ENCODE results near the gene OR4L1. TPM values are rescaled to one million over a fixed set of nuclear protein-coding genes. Genes with fewer than 3 reads are reported as not detected.

OR4L1 gene
- total and polyA plus RNA-seq, 2 of the 4 experiments (the other 2 are of a cell fraction) = not detected

- no CpG with 5 or more reads among the region's 4 CpGs for WGBS, 2 experiments (ENCODE audit: extremely low coverage in 2 of 2, insufficient read length in 1 of 2)
- CTCF ChIA-PET = no interaction called here
- no peak overlapping the region for H2BK15ac ChIP-seq (ENCODE audit: low read depth, low read length)
Measured at GRCh38 chr14:20092050-20092449, 32.2 kb downstream of the OR4L1 start.

More at GRCh38 chr14:20092050-20092449, 32.2 kb downstream of the OR4L1 start:
- no peak for TF ChIP-seq MAZ (IDR thresholded peaks at IDR 0.05; ENCODE audit: borderline replicate concordance, low read depth, low read length)
- no peak for TF ChIP-seq MXI1 (IDR thresholded peaks at IDR 0.05; ENCODE audit: borderline replicate concordance, low read depth, low read length)
- TF ChIP-seq, protein P1, sequence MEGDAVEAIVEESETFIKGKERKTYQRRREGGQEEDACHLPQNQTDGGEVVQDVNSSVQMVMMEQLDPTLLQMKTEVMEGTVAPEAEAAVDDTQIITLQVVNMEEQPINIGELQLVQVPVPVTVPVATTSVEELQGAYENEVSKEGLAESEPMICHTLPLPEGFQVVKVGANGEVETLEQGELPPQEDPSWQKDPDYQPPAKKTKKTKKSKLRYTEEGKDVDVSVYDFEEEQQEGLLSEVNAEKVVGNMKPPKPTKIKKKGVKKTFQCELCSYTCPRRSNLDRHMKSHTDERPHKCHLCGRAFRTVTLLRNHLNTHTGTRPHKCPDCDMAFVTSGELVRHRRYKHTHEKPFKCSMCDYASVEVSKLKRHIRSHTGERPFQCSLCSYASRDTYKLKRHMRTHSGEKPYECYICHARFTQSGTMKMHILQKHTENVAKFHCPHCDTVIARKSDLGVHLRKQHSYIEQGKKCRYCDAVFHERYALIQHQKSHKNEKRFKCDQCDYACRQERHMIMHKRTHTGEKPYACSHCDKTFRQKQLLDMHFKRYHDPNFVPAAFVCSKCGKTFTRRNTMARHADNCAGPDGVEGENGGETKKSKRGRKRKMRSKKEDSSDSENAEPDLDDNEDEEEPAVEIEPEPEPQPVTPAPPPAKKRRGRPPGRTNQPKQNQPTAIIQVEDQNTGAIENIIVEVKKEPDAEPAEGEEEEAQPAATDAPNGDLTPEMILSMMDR (conservative IDR thresholded peaks at IDR 0.05; ENCODE audit: low read depth, low read length) = no peak
- TF ChIP-seq, protein P2, sequence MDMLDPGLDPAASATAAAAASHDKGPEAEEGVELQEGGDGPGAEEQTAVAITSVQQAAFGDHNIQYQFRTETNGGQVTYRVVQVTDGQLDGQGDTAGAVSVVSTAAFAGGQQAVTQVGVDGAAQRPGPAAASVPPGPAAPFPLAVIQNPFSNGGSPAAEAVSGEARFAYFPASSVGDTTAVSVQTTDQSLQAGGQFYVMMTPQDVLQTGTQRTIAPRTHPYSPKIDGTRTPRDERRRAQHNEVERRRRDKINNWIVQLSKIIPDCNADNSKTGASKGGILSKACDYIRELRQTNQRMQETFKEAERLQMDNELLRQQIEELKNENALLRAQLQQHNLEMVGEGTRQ (IDR thresholded peaks at IDR 0.05; ENCODE audit: low read depth, low read length) = no peak
- TF ChIP-seq SMC3 (IDR thresholded peaks at IDR 0.05; ENCODE audit: low read depth, low read length) = no peak
- TF ChIP-seq POLR2A (IDR thresholded peaks at IDR 0.05; ENCODE audit: low read depth, low read length) = no peak
- TF ChIP-seq MAFK (IDR thresholded peaks at IDR 0.05; ENCODE audit: low read depth, low read length) = no peak
- TF ChIP-seq RAD21 (IDR thresholded peaks at IDR 0.05; ENCODE audit: low read length) = no peak
- no peak for TF ChIP-seq CEBPB (IDR thresholded peaks at IDR 0.05; ENCODE audit: low read depth, low read length)
- TF ChIP-seq CHD1 (IDR thresholded peaks at IDR 0.05; ENCODE audit: low read depth, low read length) = no peak
- TF ChIP-seq RFX5 (IDR thresholded peaks at IDR 0.05; ENCODE audit: low read depth, low read length) = no peak
- TF ChIP-seq RCOR1 (IDR thresholded peaks at IDR 0.05; ENCODE audit: insufficient replicate concordance, low read length) = no peak
- no peak for TF ChIP-seq FOS (IDR thresholded peaks at IDR 0.05; ENCODE audit: low read depth, low read length)
- TF ChIP-seq BHLHE40 (IDR thresholded peaks at IDR 0.05; ENCODE audit: low read depth, low read length) = no peak
- no peaks in the 10 kb centered on the region for H3K9me3 ChIP-seq (ENCODE audit: control insufficient read depth, insufficient read depth, low read length)
- H3K9me1 ChIP-seq (ENCODE audit: insufficient read depth, low read length) = no peaks in the 10 kb centered on the region
- no peak overlapping the region for H3K4me3 ChIP-seq (ENCODE audit: insufficient read depth, low read depth, low read length)
- no peak overlapping the region for H2BK120ac ChIP-seq (ENCODE audit: low read depth, low read length)
- no peaks in the 10 kb centered on the region for H3K79me1 ChIP-seq (ENCODE audit: low read depth in 1 of 2, low read length in 2 of 2)
- no peaks in the 10 kb centered on the region for H3K4me1 ChIP-seq (ENCODE audit: control insufficient read depth, insufficient read depth, low read length)
- ATAC-seq (ENCODE audit: low read depth) (no peak), DNase-seq (no peak)
- in situ Hi-C loops (cut with MboI; ENCODE audit: low sequenced_read_pairs) (no loop called here), dilution Hi-C loops (cut with HindIII; ENCODE audit: low sequenced_read_pairs, unreplicated experiment) (no loop called here), intact Hi-C loops (cut with micrococcal nuclease) (no loop called here)
- BruUV-seq (replicated peaks) = no TSS peak
- no peak overlapping the region for H3K27ac ChIP-seq (ENCODE audit: insufficient read depth, low read length)
- no peaks in the 10 kb centered on the region for H3K27me3 ChIP-seq (ENCODE audit: control insufficient read depth, insufficient read depth, low read length)
- H3K14ac ChIP-seq (replicated peaks; ENCODE audit: low read depth, low read length) = no peak overlapping the region
- H2AK5ac ChIP-seq (ENCODE audit: low read depth, low read length) = no peak overlapping the region
- no peak overlapping the region for H2AFZ ChIP-seq (replicated peaks; ENCODE audit: low read length, poor library complexity)
- H4K20me1 ChIP-seq (ENCODE audit: insufficient read depth, low read length) = no peaks in the 10 kb centered on the region
- no peak overlapping the region for H2AK9ac ChIP-seq (replicated peaks; ENCODE audit: low read depth, low read length, poor library complexity)
- no peaks in the 10 kb centered on the region for H3K36me3 ChIP-seq (ENCODE audit: control insufficient read depth, insufficient read depth, low read length)
- H3K9ac ChIP-seq (ENCODE audit: low read depth, low read length) = no peak overlapping the region
- no peak overlapping the region for H2BK20ac ChIP-seq (ENCODE audit: low read depth, low read length)
- H3K4me2 ChIP-seq (ENCODE audit: low read depth, low read length) = no peak overlapping the region
- H2BK5ac ChIP-seq (ENCODE audit: low read depth, low read length, poor library complexity, severe bottlenecking) = no peak overlapping the region
- no peak overlapping the region for H3K4ac ChIP-seq (ENCODE audit: low read depth, low read length)
- H3K18ac ChIP-seq (ENCODE audit: low read depth, low read length) = no peak overlapping the region
- POLR2A ChIA-PET (ENCODE audit: unreplicated experiment) = no interaction called here
- H4K5ac ChIP-seq (ENCODE audit: low read depth, low read length) = no peak overlapping the region
- no peak overlapping the region for H4K8ac ChIP-seq (ENCODE audit: low read depth in 2 of 2, low read length in 2 of 2)
- H3K23ac ChIP-seq (ENCODE audit: low read depth, low read length) = no peak overlapping the region
- no peak overlapping the region for H3K56ac ChIP-seq (ENCODE audit: extremely low read depth, insufficient read depth, low read length)
- H4K91ac ChIP-seq (ENCODE audit: insufficient read depth, low read depth, low read length) = no peak overlapping the region

Measured in IMR-90 (cell line).